MCF 10A (cell line): ENCODE results near the gene PEX19. TPM values are rescaled to one million over a fixed set of nuclear protein-coding genes. Genes with fewer than 3 reads are reported as not detected.

Source experiments
- BruUV-seq: library from RNA; stranded (reverse); fragments of 400-500 nt; replicated peaks from 2 replicates; lab custom pipeline; 2021; lab: Mats Ljungman, UMichigan
- CTCF ChIA-PET: fragments of 300-600 bp; sonication (Branson Sonifier 250); formaldehyde crosslinking; extraction: SDS; loops from one replicate; lab custom pipeline; 2021; ENCODE audit warnings: antibody characterized with exemption, inconsistent platforms; lab: Yijun Ruan, JAX
- POLR2A ChIA-PET: fragments of 300-600, 350-650 bp; sonication (Branson Sonifier 250); formaldehyde crosslinking; extraction: SDS; loops from one replicate; lab custom pipeline; 2020; ENCODE audit warnings: antibody characterized with exemption, inconsistent platforms; lab: Yijun Ruan, JAX
- DNase-seq: peaks from one replicate; pipeline ENCODE4 v3.0.0-alpha.2; 2018; ENCODE audit not compliant: unreplicated experiment
- H3K27ac Mint-ChIP-seq: one replicate; pipeline ENCODE4 v1.8.0; 2022; ENCODE audit warnings: mild to moderate bottlenecking, low read depth, mixed read lengths; ENCODE audit not compliant: unreplicated experiment
- H3K27me3 Mint-ChIP-seq: one replicate; pipeline ENCODE4 v1.8.0; 2022; ENCODE audit warnings: mixed read lengths; ENCODE audit not compliant: insufficient read depth, unreplicated experiment
- H3K36me3 Mint-ChIP-seq: one replicate; pipeline ENCODE4 v1.8.0; 2022; ENCODE audit warnings: mild to moderate bottlenecking, moderate library complexity, mixed read lengths; ENCODE audit not compliant: insufficient read depth, unreplicated experiment
- H3K4me1 Mint-ChIP-seq: one replicate; pipeline ENCODE4 v1.8.0; 2022; ENCODE audit warnings: mixed read lengths; ENCODE audit not compliant: insufficient read depth, unreplicated experiment
- H3K4me3 Mint-ChIP-seq: one replicate; pipeline ENCODE4 v1.8.0; 2022; ENCODE audit warnings: mild to moderate bottlenecking, moderate library complexity, mixed read lengths; ENCODE audit not compliant: unreplicated experiment
- H3K9me3 Mint-ChIP-seq: one replicate; pipeline ENCODE4 v1.8.0; 2022; ENCODE audit warnings: mixed read lengths; ENCODE audit not compliant: unreplicated experiment
- CTCF ChIP-seq: fragments of 200-600 bp; IDR thresholded peaks from one replicate; pipeline ENCODE4 v1.8.0; 2022; ENCODE audit warnings: antibody characterized with exemption, mild to moderate bottlenecking; ENCODE audit not compliant: unreplicated experiment
- intact Hi-C: fragments of 100-400 bp; cut with micrococcal nuclease; formaldehyde crosslinking; loops from 2 replicates; pipeline ENCODE4 v1.14.1; 2022
- total RNA-seq: library from RNA; stranded (reverse); gene quantifications from 2 replicates; pipeline ENCODE4 v1.2.3, GENCODE V29; 2022

Gene PEX19
- total RNA-seq, 1 experiment from 2014 or later: 61.2 TPM

- H3K27me3 Mint-ChIP-seq: no peaks in the 10 kb centered on the region
- intact Hi-C loops: no loop called here
- no peak for TF ChIP-seq CTCF
- no peak for DNase-seq
- POLR2A ChIA-PET: interaction anchor here (1.6 to 5.6 kb wide), 3 partner anchors 12 to 29 kb away, joined by 6 to 28 read pairs (median 27); partner anchors contain the start of gene PEX19
- no peak overlapping the region for H3K4me3 Mint-ChIP-seq
- H3K9me3 Mint-ChIP-seq: no peaks in the 10 kb centered on the region
- H3K4me1 Mint-ChIP-seq: peaks cover 48% of the 10 kb centered on the region
- peaks cover 76% of the 10 kb centered on the region for H3K36me3 Mint-ChIP-seq
- CTCF ChIA-PET: interaction anchor here (0.9 to 9.6 kb wide), 11 partner anchors 10 to 170 kb away, joined by 3 to 187 read pairs (median 11); partner anchors contain the start of gene CASQ1
- H3K27ac Mint-ChIP-seq: no peak overlapping the region
- BruUV-seq: no TSS peak
Measured at GRCh38 chr1:160255781-160256300, 29.1 kb downstream of the PEX19 start.

DNA sequence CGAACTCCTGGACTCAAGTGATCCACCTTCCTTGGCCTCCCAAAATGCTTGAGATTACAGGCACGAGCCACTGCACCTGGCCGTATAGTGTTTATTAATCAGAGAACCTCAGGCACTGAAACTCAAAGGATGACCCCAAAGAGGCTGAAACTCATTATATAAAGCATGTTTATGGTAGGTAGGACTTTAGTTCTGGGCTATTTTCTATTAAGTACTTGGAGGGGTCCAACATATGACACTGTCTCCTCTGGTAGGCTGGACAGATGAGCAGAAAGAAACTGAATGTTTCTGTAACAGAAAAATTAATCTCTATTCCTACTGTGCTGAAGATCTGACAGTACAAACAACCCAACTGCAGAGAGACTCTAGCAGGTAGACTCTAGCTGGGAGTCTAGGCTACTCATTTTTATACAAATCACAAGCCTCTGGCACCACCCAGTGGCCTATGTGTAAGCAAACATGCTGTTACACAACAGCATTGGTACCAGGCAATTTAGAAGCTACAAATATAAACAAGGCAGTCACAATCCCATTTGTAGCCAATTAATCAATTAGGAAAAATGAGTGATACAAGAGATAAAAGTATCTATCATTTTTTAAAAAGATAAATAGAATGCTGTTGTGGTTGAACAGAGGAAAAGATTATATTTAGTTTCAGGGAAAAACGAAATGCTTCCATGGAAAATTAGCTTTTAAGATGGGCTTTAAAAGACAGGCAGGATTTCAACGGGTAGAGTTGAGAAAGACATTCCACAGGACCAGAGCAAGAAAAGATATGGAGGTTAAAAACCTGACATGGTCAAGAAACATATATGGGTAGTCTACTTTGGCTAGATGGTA, 33.0 kb downstream of the PEX19 start:
- ChIA-PET CTCF (interaction anchor here (0.6 to 9.6 kb wide), 70 partner anchors 10 to 1119 kb away, joined by 3 to 187 read pairs (median 5); partner anchors contain the start of genes CASQ1, DCAF8, IGSF8 and KCNJ9), POLR2A (interaction anchor here (0.6 to 5.6 kb wide), 23 partner anchors 9 to 328 kb away, joined by 3 to 60 read pairs (median 5); partner anchors contain the start of genes CASQ1, DCAF8, IGSF8 and PEA15)
- peak overlapping the region; percentile 75 for H3K27ac Mint-ChIP-seq
- intact Hi-C loops: loop anchor here (1.0 to 5.0 kb wide), 5 partner anchors 45 to 330 kb away; partner anchors contain the start of gene PEA15
- H3K36me3 Mint-ChIP-seq: peaks cover 73% of the 10 kb centered on the region
- peak; percentile 87 for DNase-seq
- no TSS peak for BruUV-seq
- no peaks in the 10 kb centered on the region for H3K9me3 Mint-ChIP-seq
- peaks cover 25% of the 10 kb centered on the region for H3K4me1 Mint-ChIP-seq
- TF ChIP-seq CTCF: peak; percentile 85
- H3K27me3 Mint-ChIP-seq: no peaks in the 10 kb centered on the region
- H3K4me3 Mint-ChIP-seq: no peak overlapping the region

DNA sequence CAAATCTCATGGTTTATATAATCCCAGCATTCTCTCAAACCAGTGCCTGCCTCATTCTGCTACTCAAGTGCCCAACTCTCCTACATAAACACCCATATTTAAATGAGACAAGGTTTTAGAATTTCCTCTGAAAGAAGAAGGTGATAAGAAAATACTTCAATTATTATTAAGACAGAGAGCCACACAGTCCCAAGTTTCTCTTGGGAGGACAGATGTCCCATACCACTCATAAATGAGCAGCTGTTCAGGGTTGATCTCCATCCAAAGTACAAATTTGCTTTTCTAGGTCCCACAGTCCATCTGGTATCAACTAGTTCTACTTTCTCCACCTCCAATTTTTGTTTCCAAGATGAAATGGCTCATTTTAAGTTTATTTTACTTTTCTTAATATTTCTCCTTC, 33.9 kb downstream of the PEX19 start:
- ChIA-PET CTCF (interaction anchor here (0.6 to 9.6 kb wide), 24 partner anchors 10 to 221 kb away, joined by 3 to 187 read pairs (median 16); partner anchors contain the start of genes CASQ1, DCAF8, IGSF8 and KCNJ9), POLR2A (interaction anchor here (0.7 to 5.6 kb wide), 8 partner anchors 8 to 163 kb away, joined by 3 to 60 read pairs (median 15); partner anchors contain the start of genes DCAF8 and IGSF8)
- Mint-ChIP-seq H3K27me3 (no peaks in the 10 kb centered on the region), H3K9me3 (no peaks in the 10 kb centered on the region), H3K36me3 (peaks cover 69% of the 10 kb centered on the region), H3K4me3 (no peak overlapping the region), H3K27ac (peak overlapping the region; percentile 67), H3K4me1 (peaks cover 23% of the 10 kb centered on the region)
- no TSS peak for BruUV-seq
- intact Hi-C loops: loop anchor here (5.0 kb wide), 2 partner anchors 44 to 329 kb away; partner anchors contain the start of gene PEA15
- DNase-seq: no peak
- TF ChIP-seq CTCF: no peak
